Endothelial cell of umbilical vein (primary cell): ENCODE results near the gene TPM4. TPM values are rescaled to one million over a fixed set of nuclear protein-coding genes. Genes with fewer than 3 reads are reported as not detected.

Source experiments
- BruUV-seq: library from RNA; stranded (reverse); fragments of 400-500 nt; replicated peaks from 2 replicates; lab custom pipeline; 2021; lab: Mats Ljungman, UMichigan
- CTCF ChIA-PET: fragments of 300-600, 350-600 bp; sonication (Branson Sonifier 250); formaldehyde crosslinking; loops from one replicate; lab custom pipeline; 2021; ENCODE audit warnings: antibody characterized with exemption, inconsistent platforms; lab: Charles Lee
- POLR2A ChIA-PET: fragments of 300-600, 350-600 bp; sonication (Branson Sonifier 250); formaldehyde crosslinking; loops from one replicate; lab custom pipeline; 2021; ENCODE audit warnings: antibody characterized with exemption, inconsistent platforms; lab: Charles Lee
- DNase-seq: peaks from one replicate; pipeline ENCODE4 v3.0.0-alpha.2; 2011; ENCODE audit warnings: low read depth, low spot score
- FAIRE-seq: peaks from 2 replicates; lab custom pipeline; 2011; peaks lifted over from hg19 to GRCh38; lab: Jason Lieb, UNC
- H2AFZ ChIP-seq: 2 replicates; pipeline ENCODE4 v1.6.0; 2012; ENCODE audit warnings: low read depth, low read length, control low read depth, inconsistent platforms
- H3K27ac ChIP-seq: 2 replicates; pipeline ENCODE4 v1.5.1; 2011; ENCODE audit warnings: low read depth, mild to moderate bottlenecking, control low read depth, low read length, moderate library complexity; ENCODE audit not compliant: insufficient read depth
- H3K27me3 ChIP-seq, 2 experiments: 2 replicates each; pipeline versions ENCODE4 v1.6.0 to v1.6.1; 2011; ENCODE audit warnings: low read length in 2 of 2, mixed read lengths in 1 of 2; ENCODE audit not compliant: control insufficient read depth in 2 of 2, insufficient read depth in 2 of 2
- H3K36me3 ChIP-seq, 2 experiments: 2 replicates in 1 of 2; 3 replicates in 1 of 2; pipeline ENCODE4 v1.5.1; 2011; ENCODE audit warnings: low read length in 2 of 2, mild to moderate bottlenecking in 1 of 2, moderate library complexity in 1 of 2; ENCODE audit not compliant: control insufficient read depth in 2 of 2, insufficient read depth in 2 of 2; ENCODE audit errors: extremely low read depth in 1 of 2
- H3K4me1 ChIP-seq: 3 replicates; pipeline ENCODE4 v1.5.1; 2011; ENCODE audit warnings: mild to moderate bottlenecking, low read length; ENCODE audit not compliant: control insufficient read depth, insufficient read depth; ENCODE audit errors: extremely low read depth
- H3K4me2 ChIP-seq: 2 replicates; pipeline ENCODE4 v1.6.1; 2011; ENCODE audit warnings: low read length, control low read depth, mixed read lengths; ENCODE audit not compliant: insufficient read depth
- H3K4me3 ChIP-seq, 3 experiments: fragments of 200-600 bp in 1 of 3; sonication (generic), shearing (Covaris generic) in 1 of 3; replicated peaks in 1 of 3; 2 replicates each; pipeline ENCODE4 v1.5.1; 2011 to 2016; ENCODE audit warnings: control low read depth in 3 of 3, low read length in 3 of 3, mild to moderate bottlenecking in 2 of 3, inconsistent platforms in 1 of 3, low read depth in 1 of 3, moderate library complexity in 1 of 3; ENCODE audit not compliant: insufficient read depth in 1 of 3
- H3K79me2 ChIP-seq: 2 replicates; pipeline ENCODE4 v1.6.0; 2012; ENCODE audit warnings: low read length, inconsistent platforms; ENCODE audit not compliant: control insufficient read depth, insufficient read depth
- H3K9ac ChIP-seq: replicated peaks from 2 replicates; pipeline ENCODE3; 2011; ENCODE audit warnings: low read length, control low read depth; ENCODE audit not compliant: insufficient read depth; ENCODE audit errors: extremely low read depth
- H3K9me1 ChIP-seq: replicated peaks from 3 replicates; pipeline ENCODE4 v1.6.0; 2011; ENCODE audit warnings: mild to moderate bottlenecking, low read length; ENCODE audit not compliant: control insufficient read depth, insufficient read depth; ENCODE audit errors: extremely low read depth
- H3K9me3 ChIP-seq: replicated peaks from 2 replicates; pipeline ENCODE4 v1.5.1; 2012; ENCODE audit warnings: low read length, inconsistent platforms; ENCODE audit not compliant: control insufficient read depth, insufficient read depth
- H4K20me1 ChIP-seq: replicated peaks from 2 replicates; pipeline ENCODE3; 2011; ENCODE audit warnings: mild to moderate bottlenecking, low read length; ENCODE audit not compliant: control insufficient read depth, insufficient read depth; ENCODE audit errors: extremely low read depth
- CTCF ChIP-seq, 2 donors: IDR thresholded peaks; 1 replicate in 1 of 2; 2 replicates in 1 of 2; pipeline ENCODE4 v1.5.1; 2011; ENCODE audit warnings: low read length in 2 of 2, mild to moderate bottlenecking in 2 of 2, moderate library complexity in 2 of 2, control low read depth in 1 of 2, inconsistent platforms in 1 of 2, low read depth in 1 of 2; ENCODE audit not compliant: insufficient read depth in 1 of 2; ENCODE audit errors: extremely low read depth in 1 of 2
- EZH2 ChIP-seq: IDR thresholded peaks from 2 replicates; pipeline ENCODE4 v1.6.1; 2012; ENCODE audit warnings: borderline replicate concordance, low read depth, mild to moderate bottlenecking, moderate library complexity, low read length, inconsistent platforms; ENCODE audit not compliant: severe bottlenecking
- FOS ChIP-seq: IDR thresholded peaks from 2 replicates; pipeline ENCODE4 v1.6.1; 2011; ENCODE audit warnings: mild to moderate bottlenecking, low read length, moderate library complexity, borderline replicate concordance; ENCODE audit not compliant: insufficient read depth
- GATA2 ChIP-seq: IDR thresholded peaks from 2 replicates; pipeline ENCODE4 v1.7.0; 2011; ENCODE audit warnings: low read depth, mild to moderate bottlenecking, moderate library complexity, mixed read lengths, low read length; ENCODE audit not compliant: insufficient read length, insufficient read depth
- JUN ChIP-seq: IDR thresholded peaks from 2 replicates; pipeline ENCODE4 v1.6.1; 2011; ENCODE audit warnings: borderline replicate concordance, low read depth; ENCODE audit not compliant: insufficient read length, insufficient read depth
- MAX ChIP-seq: IDR thresholded peaks from 2 replicates; pipeline ENCODE4 v1.6.1; 2011; ENCODE audit not compliant: insufficient read depth, insufficient read length
- MYC ChIP-seq: IDR thresholded peaks from one replicate; pipeline ENCODE4 v1.6.1; 2011; ENCODE audit warnings: mild to moderate bottlenecking, low read depth, low read length
- POLR2A ChIP-seq: IDR thresholded peaks from 2 replicates; pipeline ENCODE4 v1.6.1; 2012; ENCODE audit warnings: low read depth, mild to moderate bottlenecking, control low read depth, low read length
- POLR2AphosphoS5 ChIP-seq: IDR thresholded peaks from 2 replicates; pipeline ENCODE4 v1.6.1; 2012; ENCODE audit warnings: low read depth, mild to moderate bottlenecking, control low read depth, low read length, moderate library complexity; ENCODE audit not compliant: insufficient read depth
- dilution Hi-C: fragments of 300-500 bp; cut with MboI; formaldehyde crosslinking; loops from one replicate; pipeline ENCODE4 v1.15.0; 2019; ENCODE audit warnings: low sequenced_read_pairs; ENCODE audit not compliant: extremely low pct_ligation_motif_present
- intact Hi-C: fragments of 100-400 bp; cut with micrococcal nuclease; formaldehyde crosslinking; loops from one replicate; pipeline ENCODE4 v1.10.0; 2022
- polyA plus RNA-seq, 4 experiments: library from polyadenylated mRNA; depleted of rRNA in 3 of 4; stranded (reverse) in 3 of 4; unstranded in 1 of 4; fragments of >200 nt; gene quantifications; 2 replicates each; pipeline versions ENCODE4 v1.2.1 to v1.2.3, GENCODE V29; 2011 to 2012; ENCODE audit warnings: missing spikeins in 1 of 4
- total RNA-seq: library from RNA; stranded (reverse); gene quantifications from 2 replicates; pipeline ENCODE4 v1.2.3, GENCODE V29; 2021

Gene TPM4
- total and polyA plus RNA-seq, 2 donors (not counting 3 experiments of a cell fraction or from before 2014, with no cell fraction given) = 430 to 924 TPM

GRCh38 chr19:16041299-16041990 lies 34.9 kb upstream of the TPM4 start:
- dilution Hi-C loops = no loop called here
- TF ChIP-seq GATA2 (no peak), POLR2A (no peak), MAX (no peak), MYC (no peak), POLR2AphosphoS5 (peak; percentile 24), EZH2 (no peak), CTCF (IDR thresholded peaks at IDR 0.05; ENCODE audit: extremely low read depth in 1 of 2, insufficient read depth in 1 of 2, low read depth in 1 of 2, low read length in 2 of 2) (peak; percentile 91 to 95), FOS (no peak), JUN (no peak)
- H3K4me3 ChIP-seq = no peak overlapping the region
- no peaks in the 10 kb centered on the region for H4K20me1 ChIP-seq
- FAIRE-seq = peak; percentile 87
- peaks cover 12% of the 10 kb centered on the region for H3K4me1 ChIP-seq
- peak overlapping the region; percentile 77 for H2AFZ ChIP-seq
- POLR2A ChIA-PET = interaction anchor here (0.7 to 1.2 kb wide), 4 partner anchors 37 to 347 kb away, joined by 3 to 7 read pairs (median 3); partner anchors contain the start of gene FAM32A
- intact Hi-C loops = loop anchor here (1.0 to 2.0 kb wide), 6 partner anchors 25 to 342 kb away; partner anchors contain the start of gene RAB8A
- H3K27me3 ChIP-seq = no peaks in the 10 kb centered on the region
- CTCF ChIA-PET = interaction anchor here (0.6 to 7.3 kb wide), 38 partner anchors 10 to 949 kb away, joined by 3 to 84 read pairs (median 6); partner anchors contain the start of genes CIB3, FAM32A, RAB8A and TPM4
- peak overlapping the region; percentile 22 for H3K9ac ChIP-seq
- H3K27ac ChIP-seq = no peak overlapping the region
- peak; percentile 74 for DNase-seq
- H3K79me2 ChIP-seq = no peaks in the 10 kb centered on the region
- no TSS peak for BruUV-seq
- peak overlapping the region; percentile 46 for H3K4me2 ChIP-seq
- H3K9me3 ChIP-seq = no peaks in the 10 kb centered on the region
- H3K36me3 ChIP-seq = no peaks in the 10 kb centered on the region
- H3K9me1 ChIP-seq = no peaks in the 10 kb centered on the region
